Hepatocyte (in vitro differentiated cells): ENCODE measurements around the gene MCOLN2.

Source experiments
- CTCF ChIP-seq: fragments of 200-600 bp; sonication (generic); IDR thresholded peaks from 2 replicates; pipeline ENCODE4 v1.5.1; 2016; ENCODE audit warnings: antibody characterized with exemption, mild to moderate bottlenecking; ENCODE audit not compliant: poor library complexity
- EZH2 ChIP-seq: fragments of 200-600 bp; sonication (generic); IDR thresholded peaks from 2 replicates; pipeline ENCODE4 v1.6.1; 2016; ENCODE audit warnings: antibody characterized with exemption, mild to moderate bottlenecking, borderline replicate concordance
- EZH2phosphoT487 ChIP-seq: fragments of 200-600 bp; sonication (generic); IDR thresholded peaks from one replicate; pipeline ENCODE4 v1.6.1; 2018; ENCODE audit warnings: antibody characterized with exemption, mild to moderate bottlenecking, low read depth, moderate library complexity; ENCODE audit not compliant: unreplicated experiment, severe bottlenecking

GRCh38 chr1:85024736-85025135, 27.8 kb upstream of the MCOLN2 start:
- TF ChIP-seq CTCF (no peak), EZH2 (no peak), EZH2phosphoT487 (no peak)
